Measurements from ENCODE around the gene CTU2.
A peak's percentile ranks its signal among the peaks of the same experiment; 100 is the strongest.

CTU2 gene

DNA sequence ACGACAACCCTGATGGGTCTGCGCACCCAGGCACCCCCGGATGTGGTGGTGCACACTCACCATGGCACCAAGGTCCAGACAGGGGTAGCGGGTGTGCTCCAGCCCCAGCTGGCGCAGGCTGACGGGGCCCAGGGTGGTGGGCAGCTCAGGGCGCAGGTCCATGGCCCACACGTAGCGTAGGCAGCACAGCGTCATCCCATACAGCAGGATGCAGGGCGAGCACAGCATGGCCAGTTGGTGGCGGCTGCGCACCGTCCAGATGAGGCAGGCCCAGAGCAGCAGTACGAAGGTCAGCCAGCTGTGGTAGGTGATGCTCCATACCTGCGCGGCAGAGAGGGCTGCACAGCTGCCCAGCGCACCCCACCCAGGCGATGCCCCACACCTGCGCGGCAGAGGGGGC is 29.8 kb downstream of the CTU2 start:
- POLR2A ChIA-PET, result interaction anchor here (1.2 kb wide), 1 partner anchor 74 kb away, joined by 3 read pairs; no protein-coding TSS in a partner anchor
- H3K4me3 ChIP-seq (ENCODE audit: low read depth, low read length), result no peak overlapping the region
- H3K27ac ChIP-seq (ENCODE audit: extremely low read depth, low read depth, low read length), result no peak overlapping the region
- no peaks in the 10 kb centered on the region for H3K9me3 ChIP-seq (ENCODE audit: control insufficient read depth, insufficient read depth, low read depth, low read length)
- CTCF ChIA-PET, result interaction anchor here (1.0 to 3.3 kb wide), 8 partner anchors 7 to 122 kb away, joined by 3 to 58 read pairs (median 12); partner anchors contain the start of genes CTU2 and RNF166
- H3K36me3 ChIP-seq (ENCODE audit: control insufficient read depth in 2 of 2, insufficient read depth in 1 of 2, low read length in 2 of 2), result peaks cover 0 to 64% of the 10 kb centered on the region in 2 experiments; a peak in 1 of 3 replicates
- H3K4me1 ChIP-seq (ENCODE audit: control insufficient read depth, insufficient read depth, low read length), result no peaks in the 10 kb centered on the region; the same call in 1 of the 2 replicates
- TF ChIP-seq ZNF785 (tag by site-specific recombination; IDR thresholded peaks at IDR 0.05) (no peak), ZNF423 (tag by site-specific recombination; IDR thresholded peaks at IDR 0.05) (no peak), GLI4 (tag by site-specific recombination; IDR thresholded peaks at IDR 0.05) (no peak)

DNA sequence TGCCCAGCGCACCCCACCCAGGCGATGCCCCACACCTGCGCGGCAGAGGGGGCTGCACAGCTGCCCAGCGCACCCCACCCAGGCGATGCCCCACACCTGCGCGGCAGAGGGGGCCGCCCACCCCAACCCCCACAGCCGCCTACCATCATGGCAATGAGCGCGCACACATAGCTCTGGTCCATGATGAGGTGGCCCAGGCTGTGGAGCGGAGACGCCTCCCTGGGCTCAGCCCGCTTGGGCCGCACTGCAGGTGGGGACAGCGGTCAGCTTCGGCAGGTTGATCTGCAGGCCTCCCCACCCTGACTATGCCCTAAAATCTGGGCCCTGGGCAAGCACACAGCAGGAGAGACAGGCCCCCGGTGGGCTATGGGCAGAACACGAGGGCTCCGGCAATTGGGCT is 30.2 kb downstream of the CTU2 start:
- ChIA-PET POLR2A (interaction anchor here (1.4 to 1.5 kb wide), 2 partner anchors 67 to 71 kb away, joined by 5 to 6 read pairs; partner anchors contain the start of gene CDT1), CTCF (interaction anchor here (1.0 to 3.3 kb wide), 22 partner anchors 9 to 439 kb away, joined by 3 to 58 read pairs (median 6); partner anchors contain the start of genes CTU2, MVD and RNF166)
- Histone ChIP-seq H3K9me3 (ENCODE audit: control insufficient read depth, insufficient read depth, low read depth, low read length) (no peaks in the 10 kb centered on the region), H3K36me3 (ENCODE audit: control insufficient read depth in 2 of 2, insufficient read depth in 1 of 2, low read length in 2 of 2) (peaks cover 0 to 62% of the 10 kb centered on the region in 2 experiments; a peak in 1 of 3 replicates), H3K27ac (ENCODE audit: extremely low read depth, low read depth, low read length) (no peak overlapping the region), H3K4me3 (ENCODE audit: low read depth, low read length) (no peak overlapping the region), H3K4me1 (ENCODE audit: control insufficient read depth, insufficient read depth, low read length) (no peaks in the 10 kb centered on the region; the same call in 1 of the 2 replicates)
- TF ChIP-seq ZNF555 (tag by site-specific recombination; conservative IDR thresholded peaks at IDR 0.05), result no peak
- no peak for TF ChIP-seq ZNF596 (tag by site-specific recombination; IDR thresholded peaks at IDR 0.05)
- no peak for TF ChIP-seq ZNF48 (tag by site-specific recombination; IDR thresholded peaks at IDR 0.05)
- TF ChIP-seq GLI2 (tag by site-specific recombination; IDR thresholded peaks at IDR 0.05; ENCODE audit: borderline replicate concordance, low read depth), result no peak
- TF ChIP-seq ZNF776 (tag by site-specific recombination; IDR thresholded peaks at IDR 0.05; ENCODE audit: borderline replicate concordance), result no peak
- TF ChIP-seq ZNF202 (tag by site-specific recombination; IDR thresholded peaks at IDR 0.05; ENCODE audit: borderline replicate concordance), result no peak
- TF ChIP-seq ZFP3 (tag by site-specific recombination; IDR thresholded peaks at IDR 0.05; ENCODE audit: low read depth), result no peak
- no peak for TF ChIP-seq ZNF777 (tag by site-specific recombination; IDR thresholded peaks at IDR 0.05; ENCODE audit: borderline replicate concordance)
- no peak for TF ChIP-seq SCRT1 (tag by site-specific recombination; IDR thresholded peaks at IDR 0.05; ENCODE audit: borderline replicate concordance)
- TF ChIP-seq ZNF548 (tag by site-specific recombination; IDR thresholded peaks at IDR 0.05), result no peak
- no peak for TF ChIP-seq ZNF843 (tag by site-specific recombination; IDR thresholded peaks at IDR 0.05)
- TF ChIP-seq ZNF2 (tag by site-specific recombination; IDR thresholded peaks at IDR 0.05), result no peak

DNA sequence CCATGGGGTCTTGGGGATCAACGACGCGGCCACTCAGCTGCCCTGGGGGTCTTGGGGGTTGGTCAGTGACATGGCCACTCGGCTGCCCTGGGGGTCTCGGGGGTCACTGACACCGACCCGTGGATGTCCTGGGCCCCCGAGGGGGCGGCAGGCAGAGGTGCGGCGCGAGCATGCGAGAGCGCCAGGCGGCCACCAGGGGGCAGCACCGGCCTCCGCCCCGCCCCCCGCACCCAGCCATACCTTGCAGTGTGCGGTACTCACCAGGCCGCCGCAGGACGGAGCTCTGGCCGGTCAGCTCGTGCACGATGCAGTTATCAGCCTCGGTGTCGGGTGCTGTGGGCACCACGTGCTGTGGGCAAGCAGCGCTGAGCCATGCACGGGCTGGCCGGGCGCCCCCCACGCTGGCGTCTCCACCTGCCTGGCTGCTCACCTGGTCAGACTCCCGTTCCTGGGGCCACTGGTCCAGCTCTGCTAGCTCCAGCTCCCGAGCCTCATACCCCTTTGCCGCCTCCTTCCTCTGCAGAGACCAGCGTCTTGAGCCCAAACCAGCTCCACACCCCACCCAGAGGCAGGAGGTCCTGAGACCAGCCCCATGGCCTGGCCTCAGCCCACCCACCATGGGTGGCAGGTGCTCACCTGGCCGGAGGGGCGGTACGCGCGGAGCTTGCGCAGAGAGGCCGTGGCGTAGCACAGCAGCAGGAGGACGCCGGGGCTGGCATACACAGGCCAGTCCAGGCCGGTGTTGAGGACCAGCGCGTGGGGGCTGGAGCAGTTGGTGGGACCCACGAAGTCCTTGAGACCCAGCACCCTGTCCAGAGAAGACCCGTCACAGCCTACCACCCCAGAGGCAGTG is 31.2 kb downstream of the CTU2 start:
- peaks cover 0 to 58% of the 10 kb centered on the region in 2 experiments; a peak in 1 of 3 replicates for H3K36me3 ChIP-seq (ENCODE audit: control insufficient read depth in 2 of 2, insufficient read depth in 1 of 2, low read length in 2 of 2)
- ChIA-PET CTCF (interaction anchor here (0.5 to 3.3 kb wide), 37 partner anchors 9 to 438 kb away, joined by 3 to 58 read pairs (median 5); partner anchors contain the start of genes CTU2, GALNS, MVD and RNF166), POLR2A (interaction anchor here (0.5 to 1.5 kb wide), 12 partner anchors 21 to 480 kb away, joined by 3 to 19 read pairs (median 3); partner anchors contain the start of genes APRT, CDT1, PIEZO1 and ZNF778)
- no peaks in the 10 kb centered on the region; the same call in 1 of the 2 replicates for H3K4me1 ChIP-seq (ENCODE audit: control insufficient read depth, insufficient read depth, low read length)
- H3K9me3 ChIP-seq (ENCODE audit: control insufficient read depth, insufficient read depth, low read depth, low read length), result no peaks in the 10 kb centered on the region
- no peak overlapping the region for H3K4me3 ChIP-seq (ENCODE audit: low read depth, low read length)
- H3K27ac ChIP-seq (ENCODE audit: extremely low read depth, low read depth, low read length), result no peak overlapping the region; the same call in 1 of the 2 replicates
- 0 out of 2 replicates have a peak, but pooled peaks have one; percentile 42 for TF ChIP-seq HIC1 (tag by site-specific recombination; IDR thresholded peaks at IDR 0.05)
- TF ChIP-seq ZNF555 (tag by site-specific recombination; conservative IDR thresholded peaks at IDR 0.05), result no peak
- peak; percentile 58; the same call in 1 of the 2 replicates for TF ChIP-seq ZNF391 (tag by site-specific recombination; IDR thresholded peaks at IDR 0.05; ENCODE audit: borderline replicate concordance, low read depth)
- TF ChIP-seq ZNF544 (tag by site-specific recombination; IDR thresholded peaks at IDR 0.05), result no peak
- TF ChIP-seq ZNF26 (tag by site-specific recombination; IDR thresholded peaks at IDR 0.05), result no peak
- TF ChIP-seq ZNF155 (tag by site-specific recombination; IDR thresholded peaks at IDR 0.05), result no peak
- no peak for TF ChIP-seq ZNF23 (tag by site-specific recombination; IDR thresholded peaks at IDR 0.05; ENCODE audit: borderline replicate concordance)
- no peak for TF ChIP-seq ZNF248 (tag by site-specific recombination; IDR thresholded peaks at IDR 0.05)
- TF ChIP-seq ZNF423 (tag by site-specific recombination; IDR thresholded peaks at IDR 0.05), result peak; percentile 57; the same call in 1 of the 2 replicates
- 0 out of 2 replicates have a peak, but pooled peaks have one; percentile 24 for TF ChIP-seq SP7 (tag by site-specific recombination; IDR thresholded peaks at IDR 0.05)
- TF ChIP-seq, protein P1, sequence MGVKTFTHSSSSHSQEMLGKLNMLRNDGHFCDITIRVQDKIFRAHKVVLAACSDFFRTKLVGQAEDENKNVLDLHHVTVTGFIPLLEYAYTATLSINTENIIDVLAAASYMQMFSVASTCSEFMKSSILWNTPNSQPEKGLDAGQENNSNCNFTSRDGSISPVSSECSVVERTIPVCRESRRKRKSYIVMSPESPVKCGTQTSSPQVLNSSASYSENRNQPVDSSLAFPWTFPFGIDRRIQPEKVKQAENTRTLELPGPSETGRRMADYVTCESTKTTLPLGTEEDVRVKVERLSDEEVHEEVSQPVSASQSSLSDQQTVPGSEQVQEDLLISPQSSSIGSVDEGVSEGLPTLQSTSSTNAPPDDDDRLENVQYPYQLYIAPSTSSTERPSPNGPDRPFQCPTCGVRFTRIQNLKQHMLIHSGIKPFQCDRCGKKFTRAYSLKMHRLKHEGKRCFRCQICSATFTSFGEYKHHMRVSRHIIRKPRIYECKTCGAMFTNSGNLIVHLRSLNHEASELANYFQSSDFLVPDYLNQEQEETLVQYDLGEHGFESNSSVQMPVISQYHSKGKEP (tag by site-specific recombination; IDR thresholded peaks at IDR 0.05), result peak; percentile 64; the same call in 1 of the 2 replicates

All from HEK293 (cell line).